ENCODE data around the gene SMIM10. TPM values are rescaled to one million over a fixed set of nuclear protein-coding genes. Genes with fewer than 3 reads are reported as not detected.

The SMIM10 gene
- total RNA-seq, 2 experiments from 2014 or later, result not detected

DNA sequence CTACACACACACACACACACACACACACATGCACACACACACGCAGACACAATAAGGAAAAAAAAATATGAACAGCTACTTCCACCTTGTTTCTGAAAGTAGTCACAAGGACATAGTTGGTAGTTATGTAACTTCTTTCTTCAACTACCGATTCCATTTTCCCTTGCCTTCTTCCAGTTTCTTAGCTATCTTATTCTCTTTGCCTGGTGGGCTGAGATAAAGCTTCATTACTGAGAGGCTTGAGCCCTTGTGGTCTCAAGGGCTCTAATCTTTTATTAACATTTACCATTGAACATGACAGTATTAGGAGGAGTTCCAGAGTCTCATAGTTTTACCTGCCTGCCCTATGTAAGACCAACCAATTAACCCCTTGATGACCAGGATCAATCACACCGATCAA is 8.9 kb upstream of the SMIM10 start:
- Mint-ChIP-seq H3K9me3 (no peaks in the 10 kb centered on the region), H3K27me3 (peaks cover 6% of the 10 kb centered on the region), H3K27ac (no peak overlapping the region), H3K4me1 (ENCODE audit: low read depth) (no peaks in the 10 kb centered on the region), H3K36me3 (ENCODE audit: low read depth) (no peaks in the 10 kb centered on the region), H3K4me3 (no peak overlapping the region)
- no peak for DNase-seq
- TF ChIP-seq, protein P1, sequence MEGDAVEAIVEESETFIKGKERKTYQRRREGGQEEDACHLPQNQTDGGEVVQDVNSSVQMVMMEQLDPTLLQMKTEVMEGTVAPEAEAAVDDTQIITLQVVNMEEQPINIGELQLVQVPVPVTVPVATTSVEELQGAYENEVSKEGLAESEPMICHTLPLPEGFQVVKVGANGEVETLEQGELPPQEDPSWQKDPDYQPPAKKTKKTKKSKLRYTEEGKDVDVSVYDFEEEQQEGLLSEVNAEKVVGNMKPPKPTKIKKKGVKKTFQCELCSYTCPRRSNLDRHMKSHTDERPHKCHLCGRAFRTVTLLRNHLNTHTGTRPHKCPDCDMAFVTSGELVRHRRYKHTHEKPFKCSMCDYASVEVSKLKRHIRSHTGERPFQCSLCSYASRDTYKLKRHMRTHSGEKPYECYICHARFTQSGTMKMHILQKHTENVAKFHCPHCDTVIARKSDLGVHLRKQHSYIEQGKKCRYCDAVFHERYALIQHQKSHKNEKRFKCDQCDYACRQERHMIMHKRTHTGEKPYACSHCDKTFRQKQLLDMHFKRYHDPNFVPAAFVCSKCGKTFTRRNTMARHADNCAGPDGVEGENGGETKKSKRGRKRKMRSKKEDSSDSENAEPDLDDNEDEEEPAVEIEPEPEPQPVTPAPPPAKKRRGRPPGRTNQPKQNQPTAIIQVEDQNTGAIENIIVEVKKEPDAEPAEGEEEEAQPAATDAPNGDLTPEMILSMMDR (IDR thresholded peaks at IDR 0.05), result no peak
- ATAC-seq (ENCODE audit: poor library complexity), result no peak
- no peak overlapping the region for H3K4me3 ChIP-seq (ENCODE audit: low read length)
- no peaks in the 10 kb centered on the region for H3K27me3 ChIP-seq (ENCODE audit: control insufficient read depth in 1 of 2, insufficient read depth in 2 of 2, low read length in 2 of 2)
- ChIA-PET CTCF (no interaction called here), POLR2A (no interaction called here)
- no peaks in the 10 kb centered on the region for H3K4me1 ChIP-seq (ENCODE audit: insufficient read depth, low read length)
- no peaks in the 10 kb centered on the region for H3K36me3 ChIP-seq (ENCODE audit: insufficient read depth, low read length)
- H3K27ac ChIP-seq (ENCODE audit: low read depth in 1 of 2, low read length in 2 of 2), result no peak overlapping the region
- intact Hi-C loops (cut with DNase I, micrococcal nuclease), result no loop called here
- no peaks in the 10 kb centered on the region for H3K9me3 ChIP-seq (ENCODE audit: control insufficient read depth in 1 of 2, insufficient read depth in 1 of 2, low read length in 2 of 2)

DNA sequence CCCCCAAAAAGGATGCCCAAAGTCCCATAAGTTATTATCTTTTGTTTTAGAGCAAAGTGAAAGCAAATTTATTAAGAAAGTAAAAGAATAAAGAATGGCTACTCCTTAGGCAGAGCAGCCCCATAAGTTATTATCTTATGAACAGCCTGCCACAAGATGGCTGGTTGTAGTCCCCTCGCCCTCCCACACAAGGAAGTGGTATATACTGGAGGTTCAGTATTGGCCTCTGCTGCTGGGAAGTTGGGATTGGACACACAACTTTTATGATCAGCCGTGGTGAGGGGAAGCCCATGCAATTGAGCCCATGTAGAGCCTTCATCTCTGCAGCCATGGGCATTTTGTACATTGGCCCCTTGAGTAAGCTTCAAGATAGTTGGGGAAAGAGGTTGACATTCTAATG is 8.0 kb upstream of the SMIM10 start:
- Histone ChIP-seq H3K4me3 (ENCODE audit: low read length) (no peak overlapping the region), H3K36me3 (ENCODE audit: insufficient read depth, low read length) (no peaks in the 10 kb centered on the region), H3K27ac (ENCODE audit: low read depth in 1 of 2, low read length in 2 of 2) (no peak overlapping the region), H3K4me1 (ENCODE audit: insufficient read depth, low read length) (no peaks in the 10 kb centered on the region), H3K27me3 (ENCODE audit: control insufficient read depth in 1 of 2, insufficient read depth in 2 of 2, low read length in 2 of 2) (no peaks in the 10 kb centered on the region), H3K9me3 (ENCODE audit: control insufficient read depth in 1 of 2, insufficient read depth in 1 of 2, low read length in 2 of 2) (no peaks in the 10 kb centered on the region)
- TF ChIP-seq, protein P1 (IDR thresholded peaks at IDR 0.05), result no peak
- H3K4me3 Mint-ChIP-seq, result no peak overlapping the region
- intact Hi-C loops (cut with DNase I, micrococcal nuclease), result no loop called here
- no peaks in the 10 kb centered on the region for H3K4me1 Mint-ChIP-seq (ENCODE audit: low read depth)
- CTCF ChIA-PET, result no interaction called here
- ATAC-seq (ENCODE audit: poor library complexity) (no peak), DNase-seq (no peak)
- H3K27me3 Mint-ChIP-seq, result peaks cover 4% of the 10 kb centered on the region
- no peak overlapping the region for H3K27ac Mint-ChIP-seq
- H3K36me3 Mint-ChIP-seq (ENCODE audit: low read depth), result no peaks in the 10 kb centered on the region
- POLR2A ChIA-PET, result no interaction called here
- H3K9me3 Mint-ChIP-seq, result no peaks in the 10 kb centered on the region

DNA sequence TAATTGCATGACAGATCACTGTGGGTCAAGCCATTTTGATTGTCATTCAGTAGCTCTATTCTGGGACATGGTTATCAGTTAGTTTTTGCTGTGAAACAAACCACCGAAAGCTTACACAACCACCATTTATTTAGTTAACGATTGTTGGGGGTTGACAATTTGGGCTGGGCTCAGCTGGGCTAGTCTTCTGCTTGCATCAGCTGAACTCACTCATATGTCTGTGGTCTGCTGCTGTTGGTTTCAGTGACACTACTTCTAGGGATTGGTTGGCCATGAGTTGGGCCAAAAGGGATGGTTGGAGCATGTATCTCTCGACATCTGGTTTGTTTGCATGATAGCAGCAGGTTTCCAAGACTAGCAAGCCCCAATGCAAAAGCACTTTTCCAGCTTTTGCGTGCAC is 5.3 kb upstream of the SMIM10 start:
- H3K4me3 Mint-ChIP-seq, result no peak overlapping the region
- no peaks in the 10 kb centered on the region for H3K9me3 ChIP-seq (ENCODE audit: control insufficient read depth in 1 of 2, insufficient read depth in 1 of 2, low read length in 2 of 2)
- no peaks in the 10 kb centered on the region for H3K36me3 Mint-ChIP-seq (ENCODE audit: low read depth)
- no peak overlapping the region for H3K27ac Mint-ChIP-seq
- no peaks in the 10 kb centered on the region for H3K9me3 Mint-ChIP-seq
- intact Hi-C loops (cut with DNase I, micrococcal nuclease), result no loop called here
- DNase-seq (no peak), ATAC-seq (ENCODE audit: poor library complexity) (no peak)
- H3K27me3 ChIP-seq (ENCODE audit: control insufficient read depth in 1 of 2, insufficient read depth in 2 of 2, low read length in 2 of 2), result no peaks in the 10 kb centered on the region
- POLR2A ChIA-PET, result no interaction called here
- H3K36me3 ChIP-seq (ENCODE audit: insufficient read depth, low read length), result no peaks in the 10 kb centered on the region
- H3K4me3 ChIP-seq (ENCODE audit: low read length), result no peak overlapping the region
- CTCF ChIA-PET, result no interaction called here
- H3K4me1 Mint-ChIP-seq (ENCODE audit: low read depth), result peaks cover 6% of the 10 kb centered on the region
- peaks cover under 1% of the 10 kb centered on the region for H3K4me1 ChIP-seq (ENCODE audit: insufficient read depth, low read length)
- H3K27me3 Mint-ChIP-seq, result peaks cover 19% of the 10 kb centered on the region
- no peak overlapping the region for H3K27ac ChIP-seq (ENCODE audit: low read depth in 1 of 2, low read length in 2 of 2)
- TF ChIP-seq, protein P1 (IDR thresholded peaks at IDR 0.05), result no peak
